Loucy (cell line): ENCODE results near the gene DMPK.

Source experiments
- EZH2phosphoT487 ChIP-seq: fragments of 200-600 bp; IDR thresholded peaks from 2 replicates; pipeline ENCODE4 v1.6.1; 2018; ENCODE audit warnings: antibody characterized with exemption, mild to moderate bottlenecking, moderate library complexity, borderline replicate concordance
- TF ChIP-seq, protein P1 (sequence below): fragments of 200-600 bp; sonication (generic); conservative IDR thresholded peaks from 2 replicates; pipeline ENCODE4 v1.5.1; 2014; ENCODE audit warnings: mild to moderate bottlenecking, antibody characterized with exemption, low read length

DNA sequence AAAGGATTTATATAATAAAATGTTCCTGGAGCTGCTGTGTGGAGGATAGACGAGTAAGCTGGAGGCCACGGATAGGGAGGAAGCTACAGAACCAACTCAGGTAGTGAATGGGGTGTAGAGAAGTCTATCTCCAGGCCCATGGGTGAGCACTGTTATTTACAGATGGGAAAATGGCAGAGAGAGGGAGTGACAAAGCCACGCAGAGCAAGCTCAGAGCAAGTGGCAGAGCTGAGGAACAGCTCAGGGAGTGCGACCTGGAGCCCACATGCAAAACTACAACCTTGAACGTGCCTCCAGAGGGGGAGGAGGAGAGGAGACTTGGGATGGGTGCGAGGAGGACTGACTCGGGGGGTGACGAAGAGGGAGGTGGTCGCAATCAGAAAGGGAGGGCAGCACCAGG, 46.2 kb upstream of the DMPK start:
- TF ChIP-seq, protein P1, sequence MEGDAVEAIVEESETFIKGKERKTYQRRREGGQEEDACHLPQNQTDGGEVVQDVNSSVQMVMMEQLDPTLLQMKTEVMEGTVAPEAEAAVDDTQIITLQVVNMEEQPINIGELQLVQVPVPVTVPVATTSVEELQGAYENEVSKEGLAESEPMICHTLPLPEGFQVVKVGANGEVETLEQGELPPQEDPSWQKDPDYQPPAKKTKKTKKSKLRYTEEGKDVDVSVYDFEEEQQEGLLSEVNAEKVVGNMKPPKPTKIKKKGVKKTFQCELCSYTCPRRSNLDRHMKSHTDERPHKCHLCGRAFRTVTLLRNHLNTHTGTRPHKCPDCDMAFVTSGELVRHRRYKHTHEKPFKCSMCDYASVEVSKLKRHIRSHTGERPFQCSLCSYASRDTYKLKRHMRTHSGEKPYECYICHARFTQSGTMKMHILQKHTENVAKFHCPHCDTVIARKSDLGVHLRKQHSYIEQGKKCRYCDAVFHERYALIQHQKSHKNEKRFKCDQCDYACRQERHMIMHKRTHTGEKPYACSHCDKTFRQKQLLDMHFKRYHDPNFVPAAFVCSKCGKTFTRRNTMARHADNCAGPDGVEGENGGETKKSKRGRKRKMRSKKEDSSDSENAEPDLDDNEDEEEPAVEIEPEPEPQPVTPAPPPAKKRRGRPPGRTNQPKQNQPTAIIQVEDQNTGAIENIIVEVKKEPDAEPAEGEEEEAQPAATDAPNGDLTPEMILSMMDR, result no peak
- TF ChIP-seq EZH2phosphoT487, result no peak
